HG03442 (cell line): ENCODE results near the gene KIF1C.
"Not testable (repeated sequence)": the region's sequence is repeated elsewhere in the genome, so short reads cannot be mapped to it uniquely, and the experiment has no call there.

Experiments
- ATAC-seq: cut with Tn5 transposase; IDR thresholded peaks from one replicate; pipeline ENCODE4 v1.9.1; 2021; ENCODE audit warnings: mild to moderate bottlenecking, moderate library complexity; ENCODE audit not compliant: unreplicated experiment

KIF1C gene

DNA sequence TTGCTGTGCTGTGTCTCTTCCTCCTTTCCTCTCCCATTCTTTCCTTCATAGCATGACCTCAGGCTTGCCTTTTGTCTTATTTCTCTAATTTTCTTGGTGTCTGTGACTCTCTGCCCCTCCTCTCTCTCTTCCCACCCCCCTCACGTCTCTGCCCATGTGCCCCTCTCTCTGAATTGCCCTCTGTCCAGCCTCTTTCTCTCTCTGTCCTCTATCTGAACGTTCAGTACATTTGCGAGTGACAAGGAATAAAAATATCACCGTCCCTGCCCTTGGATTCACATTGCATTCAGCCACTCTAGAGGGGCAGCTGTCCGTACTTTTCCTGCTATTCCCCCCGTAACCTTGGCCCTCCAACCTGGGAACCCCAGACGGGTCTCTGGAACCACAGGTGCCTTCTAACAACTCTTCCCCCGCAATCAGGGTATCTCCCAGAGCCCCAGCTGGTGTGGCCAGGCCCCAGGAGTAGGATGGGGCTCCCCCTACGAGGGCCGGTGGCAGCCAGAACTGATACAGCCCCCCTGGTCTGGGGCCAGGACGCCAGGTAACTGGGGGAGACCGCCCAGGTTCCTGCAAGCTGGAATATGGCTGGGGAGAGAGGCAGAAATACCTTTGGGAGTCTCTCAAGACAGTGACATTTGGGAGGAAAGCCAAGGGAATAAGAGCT lies 1.8 kb downstream of the KIF1C start:
- ATAC-seq = no peak

DNA sequence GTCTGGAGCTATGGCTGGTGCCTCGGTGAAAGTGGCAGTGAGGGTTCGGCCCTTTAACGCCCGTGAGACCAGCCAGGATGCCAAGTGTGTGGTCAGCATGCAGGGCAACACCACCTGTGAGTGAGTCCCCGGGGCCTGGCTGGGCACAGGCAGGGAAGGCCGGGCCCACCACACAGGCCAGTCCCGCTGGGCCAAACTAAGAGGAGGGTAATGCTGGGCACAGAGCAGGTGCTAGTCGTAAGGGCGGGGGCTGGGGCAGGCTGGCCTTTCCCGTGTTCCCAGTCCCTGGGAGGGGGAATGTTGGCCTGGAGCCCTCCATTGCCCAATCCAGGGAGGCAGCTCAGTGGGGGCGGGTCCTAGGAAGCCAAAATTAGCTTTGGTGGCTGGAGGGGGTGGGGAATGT lies 2.5 kb downstream of the KIF1C start:
- no peak for ATAC-seq

DNA sequence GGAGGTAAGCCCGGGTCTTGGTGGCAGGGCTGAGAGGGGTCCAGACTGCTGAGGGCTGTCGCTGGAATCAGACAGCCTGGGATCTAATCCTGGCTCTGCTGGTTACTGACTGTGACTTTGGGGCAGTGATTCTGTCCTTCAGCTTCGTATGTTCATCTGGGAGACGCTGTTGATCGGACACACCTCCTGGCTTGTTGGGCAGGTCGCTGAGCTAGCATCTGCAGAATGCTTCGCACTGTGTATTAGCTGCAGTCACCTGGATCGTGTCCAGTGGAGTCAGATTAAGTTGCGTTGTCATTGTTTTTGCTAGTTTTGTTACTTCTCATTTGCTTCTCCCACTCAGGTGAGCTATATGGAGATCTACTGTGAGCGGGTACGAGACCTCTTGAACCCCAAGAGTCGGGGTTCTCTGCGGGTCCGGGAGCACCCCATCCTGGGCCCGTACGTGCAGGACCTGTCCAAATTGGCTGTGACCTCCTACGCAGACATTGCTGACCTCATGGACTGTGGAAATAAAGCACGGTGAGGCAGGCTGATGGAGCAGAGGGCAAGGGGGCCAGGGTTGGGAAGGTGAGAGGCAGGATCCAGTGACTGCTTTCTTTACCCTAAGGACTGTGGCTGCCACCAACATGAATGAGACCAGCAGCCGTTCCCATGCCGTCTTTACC lies 4.5 kb downstream of the KIF1C start:
- no peak for ATAC-seq

DNA sequence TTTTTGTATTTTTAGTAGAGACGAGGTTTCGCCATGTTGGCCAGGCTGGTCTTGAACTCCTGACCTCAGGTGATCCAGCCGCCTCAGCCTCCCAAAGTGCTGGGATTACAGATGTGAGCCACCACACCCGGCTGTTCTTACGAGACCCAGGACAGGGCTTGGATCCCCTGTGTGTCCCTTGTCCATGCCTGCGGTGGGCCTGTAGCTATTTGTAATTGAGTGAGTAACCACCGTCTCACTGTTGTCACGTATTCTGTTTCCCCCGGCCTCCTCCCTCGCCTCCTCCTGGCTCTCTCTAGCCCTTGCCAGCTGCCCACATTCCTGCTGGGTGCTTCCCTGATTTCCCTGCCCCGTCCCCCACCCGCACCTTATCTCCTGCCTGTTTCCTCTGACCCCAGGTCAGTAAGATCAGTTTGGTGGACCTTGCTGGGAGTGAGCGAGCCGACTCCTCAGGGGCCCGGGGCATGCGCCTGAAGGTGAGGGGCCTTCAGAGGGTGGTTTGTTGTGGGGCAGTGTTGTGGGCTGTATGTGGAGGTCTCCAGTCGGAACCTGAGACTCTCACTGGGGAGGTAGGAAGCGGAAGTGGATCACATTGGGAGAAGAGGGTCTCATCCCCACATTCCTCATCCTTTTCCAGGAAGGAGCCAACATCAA lies 5.6 kb downstream of the KIF1C start:
- ATAC-seq = no peak

DNA sequence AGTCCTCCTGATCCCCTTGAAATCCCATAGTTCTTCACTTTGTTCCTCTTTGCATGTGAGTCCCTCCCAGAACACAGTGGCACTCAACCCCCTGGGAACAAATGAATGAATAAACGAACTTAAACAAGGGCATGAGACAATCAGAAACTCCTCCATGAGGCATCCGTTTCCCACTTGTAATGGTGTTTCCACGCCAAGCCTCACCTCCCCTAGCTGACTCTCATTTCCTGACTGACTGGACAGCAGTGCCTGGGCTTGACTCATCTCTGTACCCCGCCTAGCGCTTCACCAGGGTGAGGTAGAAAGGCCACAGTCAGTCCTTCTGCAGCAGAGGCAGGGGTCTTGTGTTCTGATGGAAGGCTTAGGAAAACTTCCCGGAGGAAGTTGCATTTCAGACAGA lies 14.2 kb downstream of the KIF1C start:
- no peak for ATAC-seq

DNA sequence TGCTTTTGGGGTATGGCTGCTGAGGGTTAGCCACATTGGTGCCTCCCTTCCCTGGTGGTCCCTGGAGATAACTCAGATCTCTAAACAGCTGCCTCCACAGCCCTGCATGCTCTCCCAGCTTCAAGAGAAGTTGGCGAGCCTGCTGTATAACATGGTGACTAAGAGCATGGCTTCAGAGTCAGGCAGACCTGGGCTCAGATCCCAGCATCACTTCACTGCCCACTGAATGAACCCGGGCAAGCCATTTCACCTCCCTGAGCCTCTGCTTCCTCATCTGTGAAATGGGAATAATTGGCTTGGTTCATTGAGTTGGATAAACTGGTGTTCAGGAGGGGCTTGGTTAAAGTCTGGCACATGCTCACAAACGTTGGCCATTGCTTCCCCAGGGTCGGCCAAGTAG lies 16.6 kb downstream of the KIF1C start:
- ATAC-seq = no peak

DNA sequence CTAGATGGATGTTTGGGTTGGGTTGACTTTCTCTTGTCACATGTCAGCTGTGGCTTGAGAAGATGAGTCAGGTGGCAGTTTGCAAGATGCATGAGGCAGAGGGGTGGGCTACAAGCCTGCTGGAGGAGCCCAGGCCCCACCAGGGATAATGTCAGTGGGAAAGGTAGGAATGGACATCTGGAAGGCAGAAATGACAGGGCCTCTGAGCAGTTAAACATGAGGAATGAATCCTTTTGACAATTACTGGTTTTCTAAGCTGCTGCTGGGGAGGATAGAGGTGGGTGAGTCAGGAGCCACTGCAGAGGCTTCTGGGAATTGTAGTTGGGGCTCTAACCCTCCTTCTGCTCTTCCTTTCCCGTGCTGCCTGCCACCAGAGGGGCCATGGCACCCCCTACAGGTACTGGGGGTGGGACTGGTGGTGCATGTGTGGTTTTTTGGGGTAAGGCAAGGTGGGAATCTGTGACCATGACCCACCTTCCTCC lies 21.8 kb downstream of the KIF1C start:
- ATAC-seq = no peak

DNA sequence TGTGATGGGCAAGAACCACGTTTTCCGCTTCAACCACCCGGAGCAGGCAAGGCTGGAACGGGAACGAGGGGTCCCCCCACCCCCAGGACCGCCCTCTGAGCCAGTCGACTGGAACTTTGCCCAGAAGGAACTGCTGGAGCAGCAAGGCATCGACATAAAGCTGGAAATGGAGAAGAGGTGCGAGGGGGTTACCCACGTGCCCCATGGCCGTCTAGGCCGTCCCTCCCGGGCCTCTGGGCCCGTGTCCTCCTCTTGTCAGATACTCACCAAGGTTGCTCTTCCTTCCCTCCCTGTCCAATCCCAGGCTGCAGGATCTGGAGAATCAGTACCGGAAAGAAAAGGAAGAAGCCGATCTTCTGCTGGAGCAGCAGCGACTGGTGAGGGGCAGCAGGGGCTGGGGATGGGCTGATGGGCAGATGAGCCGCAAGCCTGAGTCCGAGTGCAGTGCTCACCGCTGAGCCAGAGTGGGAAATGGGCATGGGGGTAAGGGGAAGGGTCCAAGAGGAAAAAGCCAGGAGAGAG lies 22.8 kb downstream of the KIF1C start:
- no peak for ATAC-seq

DNA sequence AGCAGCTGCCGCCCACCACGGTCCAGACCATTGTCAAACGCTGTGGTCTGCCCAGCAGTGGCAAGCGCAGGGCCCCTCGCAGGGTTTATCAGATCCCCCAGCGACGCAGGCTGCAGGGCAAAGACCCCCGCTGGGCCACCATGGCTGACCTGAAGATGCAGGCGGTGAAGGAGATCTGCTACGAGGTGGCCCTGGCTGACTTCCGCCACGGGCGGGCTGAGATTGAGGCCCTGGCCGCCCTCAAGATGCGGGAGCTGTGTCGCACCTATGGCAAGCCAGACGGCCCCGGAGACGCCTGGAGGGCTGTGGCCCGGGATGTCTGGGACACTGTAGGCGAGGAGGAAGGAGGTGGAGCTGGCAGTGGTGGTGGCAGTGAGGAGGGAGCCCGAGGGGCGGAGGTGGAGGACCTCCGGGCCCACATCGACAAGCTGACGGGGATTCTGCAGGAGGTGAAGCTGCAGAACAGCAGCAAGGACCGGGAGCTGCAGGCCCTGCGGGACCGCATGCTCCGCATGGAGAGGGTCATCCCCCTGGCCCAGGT lies 24.5 kb downstream of the KIF1C start:
- ATAC-seq = no peak

DNA sequence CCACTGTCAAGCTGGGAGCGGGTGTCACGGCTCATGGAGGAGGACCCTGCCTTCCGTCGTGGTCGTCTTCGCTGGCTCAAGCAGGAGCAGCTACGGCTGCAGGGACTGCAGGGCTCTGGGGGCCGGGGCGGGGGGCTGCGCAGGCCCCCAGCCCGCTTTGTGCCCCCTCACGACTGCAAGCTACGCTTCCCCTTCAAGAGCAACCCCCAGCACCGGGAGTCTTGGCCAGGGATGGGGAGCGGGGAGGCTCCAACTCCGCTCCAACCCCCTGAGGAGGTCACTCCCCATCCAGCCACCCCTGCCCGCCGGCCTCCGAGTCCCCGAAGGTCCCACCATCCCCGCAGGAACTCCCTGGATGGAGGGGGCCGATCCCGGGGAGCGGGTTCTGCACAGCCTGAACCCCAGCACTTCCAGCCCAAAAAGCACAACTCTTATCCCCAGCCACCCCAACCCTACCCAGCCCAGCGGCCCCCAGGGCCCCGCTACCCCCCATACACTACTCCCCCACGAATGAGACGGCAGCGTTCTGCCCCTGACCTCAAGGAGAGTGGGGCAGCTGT lies 25.9 kb downstream of the KIF1C start:
- no peak for ATAC-seq

DNA sequence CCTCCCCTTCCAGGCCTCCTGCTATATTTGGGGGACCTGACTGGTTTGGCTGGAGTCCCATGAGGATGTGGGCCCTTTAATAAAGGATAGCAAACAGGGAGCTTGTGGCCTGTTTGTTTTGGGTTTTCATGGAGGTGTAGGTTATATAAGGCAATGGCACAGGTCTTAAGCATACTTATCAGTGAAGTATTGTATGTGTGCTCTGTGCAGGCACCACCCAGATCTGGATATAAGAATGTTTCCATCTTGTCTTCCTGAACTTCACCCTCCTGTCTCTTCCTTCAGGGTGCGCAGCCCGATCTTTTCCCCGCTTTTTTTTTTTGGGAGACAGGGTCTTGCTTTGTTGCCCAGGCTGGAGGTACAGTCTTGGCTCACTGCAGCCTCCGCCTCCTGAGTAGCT lies 26.9 kb downstream of the KIF1C start:
- ATAC-seq = no peak

DNA sequence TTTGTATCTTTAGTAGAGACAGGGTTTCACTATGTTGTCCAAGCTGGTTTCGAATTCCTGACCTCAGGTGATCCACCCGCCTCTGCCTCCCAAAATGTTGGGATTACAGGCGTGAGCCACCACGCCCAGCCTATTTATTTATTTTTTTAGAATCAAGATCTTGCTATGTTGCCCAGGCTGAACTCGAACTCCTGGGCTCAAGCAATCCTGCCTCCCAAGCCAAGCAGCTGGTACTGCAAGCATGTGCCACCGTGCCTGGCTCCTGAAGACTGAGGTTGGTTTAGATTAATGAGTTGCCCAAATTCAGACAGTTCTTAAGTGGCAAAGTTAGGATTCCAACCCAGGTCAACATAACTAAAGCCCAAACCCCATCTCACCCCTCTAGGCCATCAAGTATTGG lies 29.5 kb downstream of the KIF1C start:
- ATAC-seq = no peak

DNA sequence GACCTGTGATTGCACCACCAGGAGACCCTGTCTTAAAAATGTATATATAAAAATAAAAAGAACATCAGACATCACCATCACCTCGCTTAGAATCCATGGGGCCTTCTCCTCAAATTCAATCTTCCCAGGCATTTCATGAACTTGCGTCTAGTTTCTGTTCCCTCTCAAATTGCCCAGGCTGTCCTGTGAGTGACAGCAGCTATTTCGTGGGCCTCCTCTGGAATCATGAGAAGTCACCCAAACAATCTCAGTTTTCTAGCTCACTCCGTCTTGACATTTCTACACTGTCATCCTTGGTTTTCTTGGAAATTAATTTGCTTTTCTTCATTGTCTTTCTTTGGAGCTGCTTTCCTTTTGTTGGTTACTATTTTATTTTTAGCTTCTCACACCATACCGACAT lies 30.2 kb downstream of the KIF1C start:
- no peak for ATAC-seq

DNA sequence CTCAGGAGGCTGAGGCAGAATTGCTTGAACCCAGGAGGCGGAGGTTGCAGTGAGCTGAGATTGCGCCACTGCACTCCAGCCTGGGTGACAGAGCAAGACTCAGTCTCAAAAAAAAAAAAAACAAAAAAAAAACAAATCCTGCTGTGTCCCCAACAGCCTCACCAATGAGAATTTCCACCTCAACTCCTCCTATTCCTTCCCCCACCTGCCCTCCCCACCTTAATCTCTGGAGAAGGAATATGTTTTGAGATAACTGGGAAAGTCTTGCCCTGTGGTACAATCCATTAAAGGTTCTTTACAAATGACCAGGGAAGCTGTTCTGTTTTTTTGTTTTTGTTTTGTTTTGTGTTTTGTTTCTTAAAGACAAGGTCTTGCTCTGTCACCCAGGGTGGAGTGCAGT lies 32.4 kb downstream of the KIF1C start:
- ATAC-seq = not testable (repeated sequence)

DNA sequence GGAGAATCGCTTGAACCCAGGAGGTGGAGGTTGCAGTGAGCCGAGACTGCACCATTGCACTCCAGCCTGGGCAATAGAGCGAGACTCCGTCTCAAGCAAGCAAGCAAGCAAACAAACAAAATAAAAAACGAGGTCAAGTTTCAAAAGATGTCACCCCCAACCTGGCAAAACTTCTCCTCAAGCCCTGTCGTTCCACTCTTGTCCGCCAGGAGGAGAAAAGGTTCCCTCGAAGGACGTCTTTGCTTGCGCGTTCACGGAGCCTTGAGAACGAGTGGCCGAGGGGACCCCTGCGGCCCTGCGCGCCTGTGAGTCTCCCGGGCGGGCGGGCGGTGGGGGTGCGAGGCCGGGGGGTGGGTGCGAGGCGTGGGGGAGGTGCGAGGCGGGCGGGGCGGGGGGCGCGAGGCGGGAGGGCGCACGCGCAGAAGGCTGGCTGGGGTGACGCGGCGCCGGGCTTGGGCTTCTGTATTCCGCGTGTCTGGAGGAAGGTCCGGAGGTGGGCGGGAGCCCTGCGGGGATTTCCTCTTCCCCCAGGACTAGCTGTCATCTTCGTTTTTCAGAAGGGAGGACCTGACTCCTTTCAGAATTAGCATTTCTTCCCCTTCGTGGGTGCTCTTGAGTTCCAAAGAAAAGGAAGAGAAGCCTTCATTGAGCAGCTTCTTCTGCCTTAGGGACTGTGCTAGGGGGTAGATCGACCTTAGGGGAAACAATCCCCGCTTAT lies 33.8 kb downstream of the KIF1C start:
- ATAC-seq = no peak

DNA sequence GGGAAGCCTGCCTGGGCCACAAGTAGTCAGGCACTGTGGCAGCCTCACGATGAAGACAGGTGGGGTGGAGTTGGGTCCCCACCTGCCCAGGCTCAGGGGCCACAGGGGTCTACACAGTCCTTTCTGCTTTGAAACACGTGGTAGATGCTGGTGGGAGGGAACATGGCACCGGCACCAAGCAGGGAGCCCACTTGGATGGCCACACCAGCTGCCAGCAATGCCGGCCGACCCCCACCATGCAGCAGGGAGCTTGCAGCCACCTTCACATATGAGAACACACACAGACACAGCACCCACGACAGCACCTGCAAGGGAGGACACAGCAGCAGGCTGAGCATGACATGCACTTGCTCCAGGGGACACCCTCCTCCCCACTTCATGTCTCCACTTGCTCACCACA lies 35.1 kb downstream of the KIF1C start:
- ATAC-seq = no peak

DNA sequence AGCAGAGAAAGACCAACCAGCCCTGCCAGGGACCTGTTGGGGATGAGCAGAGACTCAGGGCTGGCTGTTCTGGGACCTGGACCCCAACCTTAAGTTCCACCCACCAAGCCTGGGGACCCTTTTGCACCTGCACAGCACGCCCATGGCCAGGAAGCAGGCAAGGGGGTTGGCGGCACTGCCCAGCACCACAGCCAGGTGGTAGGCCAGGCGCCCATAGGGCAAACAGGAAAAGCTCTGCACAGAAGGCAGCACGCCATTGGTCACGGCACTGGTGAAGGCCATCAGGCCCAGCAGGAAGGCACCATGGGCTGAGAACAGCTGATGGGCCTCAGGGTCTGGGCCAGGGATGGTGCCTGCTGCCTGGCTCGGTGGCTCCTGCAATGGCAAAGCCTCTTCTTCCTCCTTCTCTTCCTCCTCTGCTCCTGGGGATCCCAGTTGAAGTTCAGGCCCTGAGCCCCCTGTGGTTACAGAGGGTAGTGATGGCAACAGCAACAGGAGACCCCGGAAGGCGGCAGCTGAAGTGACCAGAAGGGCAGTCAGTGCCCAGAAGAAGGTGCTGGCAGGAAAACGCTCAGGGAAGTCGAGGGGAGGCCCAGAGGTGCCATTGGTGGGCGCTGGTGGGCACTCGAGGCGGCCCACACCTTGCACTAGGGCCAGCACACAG lies 35.7 kb downstream of the KIF1C start:
- ATAC-seq = no peak

DNA sequence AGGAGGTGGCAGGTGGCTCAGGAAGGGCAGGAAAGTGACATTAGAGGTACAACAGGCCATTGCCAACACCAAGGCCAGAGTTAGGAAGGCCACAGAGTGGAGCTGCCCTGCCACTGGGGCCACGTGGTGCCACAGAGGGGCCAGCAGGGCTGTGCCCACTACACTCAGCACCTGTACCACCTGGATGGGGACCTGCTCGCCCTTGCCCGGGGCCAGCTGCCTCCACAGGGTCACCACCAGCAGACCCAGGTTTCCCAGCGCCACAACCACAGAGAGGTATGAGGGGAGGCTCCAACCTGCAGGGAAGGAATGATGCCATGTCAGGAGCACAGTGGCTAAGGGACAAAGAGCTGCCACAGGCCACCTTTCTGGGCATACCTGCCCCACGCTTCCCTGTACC lies 36.3 kb downstream of the KIF1C start:
- ATAC-seq = no peak

DNA sequence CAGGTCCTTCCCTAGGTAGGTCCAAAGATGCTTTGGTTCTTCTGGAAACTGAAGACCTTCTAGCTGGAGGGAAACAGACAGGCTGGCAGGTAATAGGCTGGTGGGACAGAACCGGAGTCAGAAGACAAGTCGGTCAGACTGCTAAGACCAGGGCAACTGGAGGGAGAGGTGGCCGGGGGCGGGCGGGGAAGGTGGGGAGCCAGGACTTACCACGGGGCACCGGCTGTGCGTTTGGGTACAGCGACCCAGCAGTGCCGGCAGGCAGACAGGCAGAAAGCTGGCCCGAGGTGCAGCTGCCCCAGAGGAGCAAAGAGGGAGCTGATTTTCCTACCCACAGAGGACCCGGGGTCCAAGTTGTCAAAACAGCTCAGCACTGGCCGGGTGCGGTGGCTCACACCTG lies 36.9 kb downstream of the KIF1C start:
- no peak for ATAC-seq

DNA sequence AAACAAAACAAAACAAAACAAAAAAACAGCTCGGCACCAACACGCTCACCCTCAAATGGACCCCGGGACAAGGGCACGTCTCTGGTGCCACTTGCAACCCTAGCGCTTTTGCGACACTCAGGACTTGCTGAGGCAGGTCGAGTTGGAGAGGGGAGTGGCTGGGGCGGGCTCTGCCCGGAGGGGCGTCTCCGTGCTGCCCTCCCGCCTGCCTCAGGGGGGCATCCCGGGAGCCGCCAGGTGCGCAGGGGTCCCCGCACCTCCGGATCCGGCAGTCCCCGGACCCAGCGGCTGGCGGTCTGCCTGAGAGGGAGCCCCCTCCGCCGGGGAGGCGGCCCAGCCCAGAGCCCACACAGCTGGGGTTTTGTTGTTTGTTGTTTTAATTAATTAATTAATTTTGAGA lies 37.6 kb downstream of the KIF1C start, which contains the start of gene SLC52A1:
TSS of gene SLC52A1 (minus strand) at position 112 of the 400 bp plus-strand sequence. CDS start 820 bp downstream, outside the sequence.
- no peak for ATAC-seq
